GM12872 (cell line): ENCODE data around the gene METTL26.

Experiments used
- CTCF ChIP-seq: IDR thresholded peaks from 3 replicates; pipeline ENCODE4 v1.5.1; 2011; ENCODE audit warnings: low read depth, mild to moderate bottlenecking, low read length, moderate library complexity; ENCODE audit not compliant: insufficient read depth

METTL26 gene

GRCh38 chr16:635573-636205 is 416 bp downstream of the METTL26 start:
- TF ChIP-seq CTCF = no peak

GRCh38 chr16:634996-635395 is 1.1 kb downstream of the METTL26 start:
- no peak for TF ChIP-seq CTCF

- no peak for TF ChIP-seq CTCF
Measured at GRCh38 chr16:634051-634670, 1.9 kb downstream of the METTL26 start.

- no peak for TF ChIP-seq CTCF
Measured at GRCh38 chr16:633336-634050, 2.6 kb downstream of the METTL26 start.

GRCh38 chr16:632486-633335 is 3.4 kb downstream of the METTL26 start:
- TF ChIP-seq CTCF = no peak

- no peak for TF ChIP-seq CTCF
Measured at GRCh38 chr16:631808-632358, 4.2 kb downstream of the METTL26 start.
